NOMO-1 (cell line): ENCODE data around the gene ACAD9.

Experiments
- DNase-seq, 2 experiments: peaks; one replicate each; lab custom pipeline; 2025; ENCODE audit not compliant: unreplicated experiment in 2 of 2; lab: John Stamatoyannopoulos, UW

The ACAD9 gene

DNA sequence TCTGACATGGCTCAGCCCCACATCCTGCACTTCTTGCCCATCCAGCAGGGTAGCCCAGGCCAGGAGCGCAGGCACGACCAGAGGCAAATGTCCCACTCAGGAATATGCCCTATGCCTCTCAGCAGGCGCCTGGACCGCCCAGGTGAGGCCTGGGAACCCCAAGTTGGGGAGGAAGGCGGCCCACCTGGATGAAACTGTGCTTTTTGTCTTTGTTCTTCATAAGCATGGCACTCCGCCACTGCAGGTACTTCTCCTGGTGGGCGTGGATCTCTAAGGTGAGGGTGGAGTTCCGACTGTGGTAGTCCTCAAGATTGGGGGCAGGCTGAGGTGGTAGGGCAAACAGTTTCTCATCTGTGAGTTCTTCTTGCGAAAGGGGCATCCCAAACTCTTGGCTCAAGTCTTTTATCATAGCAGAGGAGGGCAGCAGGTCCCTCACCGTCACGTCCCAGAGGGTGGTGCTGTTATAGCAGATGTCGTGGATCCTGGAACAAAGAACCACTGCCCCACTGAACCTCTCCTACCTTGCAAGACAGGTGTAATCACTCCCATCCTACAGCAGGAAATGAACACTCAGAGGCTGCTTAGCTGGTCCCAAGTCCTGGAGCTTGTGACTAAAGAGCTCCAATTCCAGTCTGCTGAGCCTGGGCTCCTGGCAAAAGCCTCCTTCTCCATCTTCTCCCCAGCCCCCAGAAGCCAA is 53.2 kb downstream of the ACAD9 start:
- no peak for DNase-seq

DNA sequence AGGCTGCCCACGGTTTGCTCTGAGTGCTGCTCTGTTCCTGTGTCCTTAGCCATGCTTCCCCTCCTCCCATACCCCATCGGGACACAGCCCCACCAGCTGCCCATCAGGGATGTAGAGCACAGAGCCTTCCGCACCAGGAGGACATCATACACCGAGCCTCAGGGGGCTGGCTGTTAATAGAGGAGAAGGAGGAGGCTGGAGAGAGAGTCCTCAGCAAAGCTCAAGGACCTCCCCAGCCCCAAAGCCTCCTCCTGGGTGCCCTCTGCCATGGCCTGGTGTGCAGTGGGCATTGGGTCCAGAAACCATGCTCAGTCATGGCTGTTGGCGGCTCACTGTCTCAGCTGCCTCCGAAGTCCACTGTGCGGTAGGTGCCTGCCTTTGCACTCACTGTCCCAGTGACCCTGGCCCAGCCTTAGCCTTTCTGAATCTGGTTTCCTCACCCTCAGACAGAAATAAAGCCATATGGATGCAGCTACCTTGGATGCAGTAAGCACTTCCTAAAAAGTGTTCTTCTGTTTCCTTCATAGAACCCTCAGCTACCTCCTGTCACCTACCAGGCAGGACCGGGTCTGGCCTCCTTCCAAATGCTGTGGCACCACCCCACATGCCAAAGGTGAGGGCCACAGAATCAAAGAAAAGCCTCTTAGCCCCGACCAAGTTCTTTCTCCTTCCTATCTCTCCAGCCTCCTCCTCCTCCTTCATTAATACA is 53.9 kb downstream of the ACAD9 start:
- no peak for DNase-seq

- DNase-seq: no peak
These were observed 54.5 kb downstream of the ACAD9 start for GRCh38 chr3:128933922-128934253.

- DNase-seq: no peak
These were observed 56.5 kb downstream of the ACAD9 start for GRCh38 chr3:128935922-128936321.

GRCh38 chr3:128936341-128936740 is 56.9 kb downstream of the ACAD9 start:
- no peak for DNase-seq

DNA sequence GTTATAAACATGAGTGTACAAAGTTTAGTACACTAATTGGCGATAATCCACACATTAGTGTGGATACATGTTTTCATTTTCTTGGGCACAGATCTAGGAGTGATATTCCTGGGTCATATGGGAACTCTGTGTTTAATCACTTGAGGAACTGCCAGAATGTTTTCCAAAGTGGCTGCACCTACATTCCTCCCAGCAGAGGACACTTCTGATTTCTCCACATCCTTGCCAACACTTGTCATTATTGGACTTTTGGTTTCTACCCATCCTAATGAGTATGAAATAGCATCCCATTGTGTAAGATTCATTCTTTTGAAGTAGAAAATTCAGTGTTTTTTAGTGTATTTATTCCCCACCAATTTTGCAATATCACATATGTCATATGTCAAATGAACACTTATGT is 60.8 kb downstream of the ACAD9 start:
- DNase-seq: no peak

DNA sequence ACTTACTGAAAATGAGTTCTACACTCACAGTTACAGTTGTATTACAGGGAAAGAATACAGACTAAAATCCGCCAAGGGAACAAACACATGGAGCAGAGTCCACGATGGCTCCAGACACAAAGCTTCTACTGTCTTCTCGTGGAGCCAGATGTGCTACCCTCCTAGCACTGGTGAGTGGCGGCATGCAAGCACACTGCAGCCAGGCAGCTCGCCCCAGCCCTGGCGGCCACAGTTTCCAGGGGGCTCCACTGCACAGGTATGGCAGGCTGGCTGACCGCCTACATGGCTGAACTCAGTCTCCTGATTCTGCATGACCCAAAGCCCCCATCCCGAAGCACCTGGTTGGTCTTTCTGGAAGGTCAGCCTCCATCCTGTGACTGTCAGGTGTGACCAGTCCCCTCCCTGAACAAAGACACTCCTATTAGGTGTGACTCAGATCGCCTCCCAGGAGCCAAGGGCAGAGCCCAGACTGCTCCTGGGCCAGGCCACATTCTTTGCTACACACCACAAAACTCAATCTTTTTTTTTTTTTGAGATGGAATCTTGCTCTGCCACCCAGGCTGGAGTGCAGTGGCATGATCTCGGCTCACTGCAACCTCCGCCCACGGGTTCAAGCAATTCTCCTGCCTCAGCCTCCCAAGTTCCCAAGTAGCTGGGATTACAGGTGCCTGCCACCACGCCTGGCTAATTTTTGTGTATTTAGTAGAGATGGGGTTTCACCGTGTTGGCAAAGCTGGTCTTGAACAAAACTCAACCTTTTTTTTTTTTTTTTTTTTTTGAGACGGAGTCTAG is 62.9 kb downstream of the ACAD9 start:
- DNase-seq: no peak

- DNase-seq: no peak
These were observed 65.8 kb downstream of the ACAD9 start for GRCh38 chr3:128945041-128945877.

DNA sequence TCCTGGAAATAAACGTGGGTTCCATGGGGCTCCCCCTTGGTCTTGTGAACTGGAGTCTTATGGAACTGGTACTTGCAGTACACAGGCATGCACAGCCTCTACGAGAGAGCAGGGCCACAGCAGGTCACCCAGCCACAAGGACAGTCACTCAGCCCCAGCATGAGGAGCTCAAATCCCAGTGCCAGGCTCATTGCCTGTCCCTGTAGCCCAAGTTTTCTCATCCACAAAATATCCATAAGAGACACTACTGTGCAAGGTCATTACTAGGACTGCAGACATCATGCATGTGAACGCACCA is 66.4 kb downstream of the ACAD9 start:
- DNase-seq: no peak

DNA sequence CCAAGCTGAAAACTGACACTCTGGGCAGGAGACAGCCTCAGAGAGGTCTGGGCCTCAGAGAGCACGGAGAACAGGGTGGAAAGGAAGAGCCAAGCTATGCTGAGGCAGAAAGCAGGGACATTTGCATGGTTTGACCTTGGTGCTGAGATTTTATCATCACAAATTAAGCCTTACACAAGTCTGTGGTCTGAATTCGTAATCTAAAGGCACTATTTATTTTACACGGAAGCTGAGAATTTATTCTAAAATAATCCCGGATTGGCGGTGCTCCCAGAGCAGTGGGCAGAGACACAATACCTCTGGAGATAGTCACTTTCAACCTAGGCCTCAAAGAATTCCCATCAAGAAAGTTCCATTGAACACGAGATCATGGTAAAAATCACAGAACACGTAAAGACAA is 67.0 kb downstream of the ACAD9 start:
- no peak for DNase-seq

GRCh38 chr3:128949158-128949557 is 69.7 kb downstream of the ACAD9 start:
- DNase-seq: no peak

- no peak for DNase-seq
These were observed 71.0 kb downstream of the ACAD9 start for GRCh38 chr3:128950223-128950938.

DNA sequence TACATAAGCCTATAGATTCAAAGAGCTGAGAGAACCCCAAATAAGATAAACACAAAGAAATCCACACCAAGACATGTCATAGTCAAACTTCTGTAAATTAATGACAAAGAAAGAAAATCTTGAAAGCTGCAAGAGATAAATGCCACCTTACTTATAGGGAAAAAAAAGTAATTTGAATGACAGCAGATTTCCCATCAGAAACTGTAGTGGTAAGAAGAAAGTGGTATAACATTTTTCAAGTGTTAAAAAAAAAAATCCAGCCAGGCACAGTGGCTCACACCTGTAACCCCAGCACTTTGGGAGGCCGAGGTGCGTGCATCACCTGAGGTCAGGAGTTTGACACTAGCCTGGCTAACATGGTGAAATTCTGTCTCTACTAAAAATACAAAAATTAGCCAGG is 77.0 kb downstream of the ACAD9 start:
- DNase-seq: no peak
